H1 (cell line): ENCODE results near the gene SPDYE4. TPM values are rescaled to one million over a fixed set of nuclear protein-coding genes. Genes with fewer than 3 reads are reported as not detected.

Experiments used
- CTCF ChIA-PET: fragments of 300-600 bp; sonication (Branson Sonifier 250); formaldehyde crosslinking; loops from one replicate; lab custom pipeline; 2021; ENCODE audit not compliant: partially characterized antibody; lab: Charles Lee
- POLR2A ChIA-PET: fragments of 300-600 bp; sonication (Branson Sonifier 250); formaldehyde crosslinking; loops from one replicate; lab custom pipeline; 2021; ENCODE audit warnings: inconsistent platforms; ENCODE audit not compliant: partially characterized antibody; lab: Charles Lee
- DNase-seq, 2 experiments: peaks; one replicate each; pipeline versions ENCODE4 v3.0.0 to v3.0.0-alpha.2; 2010 to 2022; ENCODE audit warnings: low spot score in 2 of 2, low read depth in 1 of 2, mixed read lengths in 1 of 2
- FAIRE-seq: peaks from 2 replicates; lab custom pipeline; 2011; peaks lifted over from hg19 to GRCh38; lab: Jason Lieb, UNC
- H2AFZ ChIP-seq: 2 replicates; pipeline ENCODE4 v1.8.1; 2012; ENCODE audit warnings: low read length, inconsistent platforms
- H2AK5ac ChIP-seq: 2 replicates; pipeline ENCODE4 v1.6.1; 2013; ENCODE audit warnings: low read depth, low read length
- H2BK120ac ChIP-seq: replicated peaks from 2 replicates; pipeline ENCODE3; 2013; ENCODE audit warnings: low read depth, low read length, inconsistent platforms
- H2BK12ac ChIP-seq: 2 replicates; pipeline ENCODE4 v1.6.1; 2013; ENCODE audit warnings: low read depth, low read length
- H2BK15ac ChIP-seq: 2 replicates; pipeline ENCODE4 v1.6.1; 2013; ENCODE audit warnings: low read length
- H2BK20ac ChIP-seq: 2 replicates; pipeline ENCODE4 v1.6.1; 2013; ENCODE audit warnings: low read length
- H2BK5ac ChIP-seq: 2 replicates; pipeline ENCODE4 v1.6.1; 2013; ENCODE audit warnings: low read depth, low read length
- H3K14ac ChIP-seq: 2 replicates; pipeline ENCODE4 v1.6.1; 2013; ENCODE audit warnings: inconsistent platforms; ENCODE audit not compliant: insufficient read length
- H3K18ac ChIP-seq: 2 replicates; pipeline ENCODE4 v1.6.1; 2013; ENCODE audit warnings: low read length; ENCODE audit errors: extremely low read depth
- H3K23ac ChIP-seq: 2 replicates; pipeline ENCODE4 v1.6.1; 2013; ENCODE audit warnings: inconsistent platforms; ENCODE audit not compliant: insufficient read length
- H3K23me2 ChIP-seq: 2 replicates; pipeline ENCODE4 v1.6.1; 2013; ENCODE audit warnings: low read depth, low read length
- H3K27ac ChIP-seq: 2 replicates; pipeline ENCODE4 v1.6.1; 2011; ENCODE audit warnings: low read depth, low read length, inconsistent platforms
- H3K27me3 ChIP-seq, 4 experiments: replicated peaks in 1 of 4; 1 replicate in 1 of 4; 2 replicates in 3 of 4; pipeline versions ENCODE4 v1.6.1 to v1.8.1; 2011 to 2013; ENCODE audit warnings: low read length in 3 of 4, mild to moderate bottlenecking in 3 of 4, inconsistent platforms in 2 of 4, mixed read lengths in 2 of 4, moderate library complexity in 1 of 4; ENCODE audit not compliant: control insufficient read depth in 3 of 4, insufficient read depth in 3 of 4; ENCODE audit errors: extremely low read depth in 1 of 4
- H3K36me3 ChIP-seq, 4 experiments: 2 replicates each; pipeline versions ENCODE4 v1.6.1 to v1.8.1; 2011 to 2013; ENCODE audit warnings: mild to moderate bottlenecking in 4 of 4, low read length in 3 of 4, moderate library complexity in 2 of 4, control low read depth in 1 of 4, inconsistent platforms in 1 of 4; ENCODE audit not compliant: insufficient read depth in 4 of 4, control insufficient read depth in 2 of 4
- H3K4ac ChIP-seq: replicated peaks from 2 replicates; pipeline ENCODE3; 2013; ENCODE audit warnings: low read length, low read depth, mixed read lengths, inconsistent platforms; ENCODE audit not compliant: insufficient read length
- H3K4me1 ChIP-seq, 4 experiments: replicated peaks in 1 of 4; 1 replicate in 1 of 4; 2 replicates in 3 of 4; pipeline versions ENCODE4 v1.6.1 to v1.8.1; 2011 to 2013; ENCODE audit warnings: low read length in 3 of 4, inconsistent platforms in 2 of 4, mixed read lengths in 1 of 4; ENCODE audit not compliant: insufficient read depth in 4 of 4, control insufficient read depth in 3 of 4
- H3K4me2 ChIP-seq, 2 experiments: 2 replicates each; pipeline versions ENCODE4 v1.6.1 to v1.8.1; 2011 to 2013; ENCODE audit warnings: low read depth in 2 of 2, low read length in 2 of 2, control low read depth in 1 of 2, inconsistent platforms in 1 of 2, mild to moderate bottlenecking in 1 of 2; ENCODE audit not compliant: insufficient read depth in 1 of 2
- H3K4me3 ChIP-seq, 4 experiments: fragments of 200-600, 300-600 bp in 1 of 4; sonication (generic), shearing (Covaris generic), sonication (Bioruptor Twin) in 1 of 4; 2 replicates each; pipeline versions ENCODE4 v1.5.1 to v1.8.1; 2011 to 2016; ENCODE audit warnings: low read length in 4 of 4, low read depth in 3 of 4, control low read depth in 2 of 4, inconsistent platforms in 2 of 4, mild to moderate bottlenecking in 2 of 4, mixed read lengths in 1 of 4, moderate library complexity in 1 of 4; ENCODE audit not compliant: insufficient read depth in 2 of 4; ENCODE audit errors: extremely low read depth in 1 of 4
- H3K56ac ChIP-seq: replicated peaks from 2 replicates; pipeline ENCODE3; 2013; ENCODE audit warnings: low read depth, mild to moderate bottlenecking, mixed read lengths, low read length, inconsistent platforms; ENCODE audit not compliant: insufficient read length
- H3K79me1 ChIP-seq: 2 replicates; pipeline ENCODE4 v1.6.1; 2013; ENCODE audit warnings: low read depth, low read length, control low read depth
- H3K79me2 ChIP-seq, 2 experiments: 2 replicates each; pipeline versions ENCODE4 v1.6.1 to v1.8.1; 2012 to 2013; ENCODE audit warnings: low read length in 2 of 2, mild to moderate bottlenecking in 2 of 2, inconsistent platforms in 1 of 2; ENCODE audit not compliant: insufficient read depth in 2 of 2, control insufficient read depth in 1 of 2
- H3K9ac ChIP-seq, 4 experiments: replicated peaks in 1 of 4; 1 replicate in 1 of 4; 2 replicates in 3 of 4; pipeline versions ENCODE4 v1.6.1 to v1.8.1; 2011 to 2013; ENCODE audit warnings: low read depth in 3 of 4, low read length in 3 of 4, control low read depth in 2 of 4, mild to moderate bottlenecking in 2 of 4, moderate library complexity in 2 of 4, inconsistent platforms in 1 of 4; ENCODE audit errors: extremely low read depth in 1 of 4
- H3K9me3 ChIP-seq, 2 experiments: 2 replicates each; pipeline versions ENCODE4 v1.6.1 to v1.8.1; 2012 to 2013; ENCODE audit warnings: mild to moderate bottlenecking in 2 of 2, moderate library complexity in 2 of 2, control low read depth in 1 of 2, inconsistent platforms in 1 of 2, low read depth in 1 of 2, low read length in 1 of 2, mixed read lengths in 1 of 2; ENCODE audit not compliant: insufficient read depth in 2 of 2
- H4K20me1 ChIP-seq, 2 experiments: replicated peaks in 1 of 2; 2 replicates each; pipeline versions ENCODE3 to v1.8.1; 2011 to 2013; ENCODE audit warnings: inconsistent platforms in 2 of 2, low read length in 2 of 2, mild to moderate bottlenecking in 1 of 2; ENCODE audit not compliant: insufficient read depth in 2 of 2, control insufficient read depth in 1 of 2
- H4K5ac ChIP-seq: 2 replicates; pipeline ENCODE4 v1.6.1; 2013; ENCODE audit warnings: low read length, low read depth, mixed read lengths, inconsistent platforms; ENCODE audit not compliant: insufficient read length
- H4K8ac ChIP-seq: 2 replicates; pipeline ENCODE4 v1.8.0; 2013; ENCODE audit warnings: mild to moderate bottlenecking, moderate library complexity, low read length, inconsistent platforms; ENCODE audit not compliant: insufficient read depth; ENCODE audit errors: extremely low read depth
- H4K91ac ChIP-seq: replicated peaks from 2 replicates; pipeline ENCODE3; 2013; ENCODE audit warnings: low read length, mixed read lengths, inconsistent platforms; ENCODE audit not compliant: insufficient read length
- BCL11A ChIP-seq, 2 experiments: IDR thresholded peaks; one replicate each; pipeline ENCODE4 v1.6.1; 2011; ENCODE audit warnings: low read depth in 2 of 2, low read length in 2 of 2, mild to moderate bottlenecking in 2 of 2
- CHD1 ChIP-seq: IDR thresholded peaks from 2 replicates; pipeline ENCODE4 v1.6.1; 2012; ENCODE audit warnings: low read depth, low read length, improper control_type of control experiment
- EZH2 ChIP-seq: fragments of 200-600 bp; sonication (generic); IDR thresholded peaks from 2 replicates; pipeline ENCODE4 v1.7.1; 2012; ENCODE audit warnings: low read depth, mild to moderate bottlenecking, moderate library complexity, low read length, inconsistent platforms; ENCODE audit not compliant: severe bottlenecking
- JUN ChIP-seq: IDR thresholded peaks from 2 replicates; pipeline ENCODE4 v1.6.1; 2011; ENCODE audit warnings: low read depth, mild to moderate bottlenecking, improper control_type of control experiment, low read length
- KDM1A ChIP-seq: fragments of 200-600, 300-600 bp; sonication (generic); IDR thresholded peaks from 2 replicates; pipeline ENCODE4 v1.7.1; 2016; ENCODE audit warnings: mild to moderate bottlenecking, low read length, borderline replicate concordance
- PHF8 ChIP-seq: fragments of 200-600 bp; sonication (generic); conservative IDR thresholded peaks from 2 replicates; pipeline ENCODE4 v1.7.1; 2012; ENCODE audit warnings: low read depth, mild to moderate bottlenecking, inconsistent platforms, low read length, moderate library complexity
- POLR2AphosphoS5 ChIP-seq: IDR thresholded peaks from 2 replicates; pipeline ENCODE4 v1.6.1; 2011; ENCODE audit warnings: low read depth, low read length
- RXRA ChIP-seq: IDR thresholded peaks from 2 replicates; pipeline ENCODE4 v1.6.1; 2011; ENCODE audit warnings: low read depth, mild to moderate bottlenecking, low read length, moderate library complexity; ENCODE audit not compliant: insufficient read depth
- SP2 ChIP-seq: IDR thresholded peaks from 2 replicates; pipeline ENCODE4 v1.6.1; 2012; ENCODE audit warnings: mild to moderate bottlenecking, low read length, inconsistent platforms
- SUZ12 ChIP-seq: fragments of 200-600 bp; sonication (generic); IDR thresholded peaks from 2 replicates; pipeline ENCODE4 v1.6.1; 2012; ENCODE audit warnings: mild to moderate bottlenecking, inconsistent platforms, low read length, moderate library complexity, mixed read lengths
- TAF1 ChIP-seq: IDR thresholded peaks from 2 replicates; pipeline ENCODE4 v1.6.1; 2011; ENCODE audit warnings: mild to moderate bottlenecking, low read depth, low read length
- TCF12 ChIP-seq: IDR thresholded peaks from 2 replicates; pipeline ENCODE4 v1.6.1; 2011; ENCODE audit warnings: low read depth, mild to moderate bottlenecking, low read length
- TEAD4 ChIP-seq: IDR thresholded peaks from 2 replicates; pipeline ENCODE4 v1.6.1; 2012; ENCODE audit warnings: low read depth, low read length, inconsistent platforms, mixed read lengths
- WGBS, 2 experiments: shearing (Covaris generic) in 1 of 2; methylation state at CpG; one replicate each; pipeline versions ENCODE4 v1.1.6 to v1.1.7; 2013 to 2015; ENCODE audit warnings: low lambda C conversion rate in 2 of 2, mixed read lengths in 2 of 2, inconsistent platforms in 1 of 2, low coverage in 1 of 2, missing lambda C conversion rate in 1 of 2; ENCODE audit not compliant: insufficient replicate concordance in 2 of 2, insufficient coverage in 1 of 2, insufficient read length in 1 of 2; ENCODE audit errors: extremely low coverage in 1 of 2, missing lambda C conversion rate in 1 of 2; 5-methylcytosine and 5-hydroxymethylcytosine counted together
- polyA plus RNA-seq, 7 experiments: library from polyadenylated mRNA; depleted of rRNA in 3 of 7; stranded (reverse) in 5 of 7; unstranded in 2 of 7; fragments of >200 nt in 5 of 7; fragments of 200-250 nt in 2 of 7; gene quantifications; 1 replicate in 5 of 7; 2 replicates in 1 of 7; 4 replicates in 1 of 7; pipeline versions ENCODE4 v1.2.1 to v1.2.3, GENCODE V29; 2011 to 2013; ENCODE audit warnings: missing spikeins in 2 of 7, mixed read lengths in 2 of 7
- total RNA-seq: library from RNA; stranded (reverse); fragmentation: NEBNext Ultra II Directional; extraction: Animal tissue kit (Norgen Biotek cat#: 25700); gene quantifications from 2 replicates; pipeline ENCODE4 v1.2.1, GENCODE V29; 2021

SPDYE4 gene
- total and polyA plus RNA-seq, 2 of the 8 experiments (the other 6 are each of a cell fraction or from before 2014, with no cell fraction given): not detected

DNA sequence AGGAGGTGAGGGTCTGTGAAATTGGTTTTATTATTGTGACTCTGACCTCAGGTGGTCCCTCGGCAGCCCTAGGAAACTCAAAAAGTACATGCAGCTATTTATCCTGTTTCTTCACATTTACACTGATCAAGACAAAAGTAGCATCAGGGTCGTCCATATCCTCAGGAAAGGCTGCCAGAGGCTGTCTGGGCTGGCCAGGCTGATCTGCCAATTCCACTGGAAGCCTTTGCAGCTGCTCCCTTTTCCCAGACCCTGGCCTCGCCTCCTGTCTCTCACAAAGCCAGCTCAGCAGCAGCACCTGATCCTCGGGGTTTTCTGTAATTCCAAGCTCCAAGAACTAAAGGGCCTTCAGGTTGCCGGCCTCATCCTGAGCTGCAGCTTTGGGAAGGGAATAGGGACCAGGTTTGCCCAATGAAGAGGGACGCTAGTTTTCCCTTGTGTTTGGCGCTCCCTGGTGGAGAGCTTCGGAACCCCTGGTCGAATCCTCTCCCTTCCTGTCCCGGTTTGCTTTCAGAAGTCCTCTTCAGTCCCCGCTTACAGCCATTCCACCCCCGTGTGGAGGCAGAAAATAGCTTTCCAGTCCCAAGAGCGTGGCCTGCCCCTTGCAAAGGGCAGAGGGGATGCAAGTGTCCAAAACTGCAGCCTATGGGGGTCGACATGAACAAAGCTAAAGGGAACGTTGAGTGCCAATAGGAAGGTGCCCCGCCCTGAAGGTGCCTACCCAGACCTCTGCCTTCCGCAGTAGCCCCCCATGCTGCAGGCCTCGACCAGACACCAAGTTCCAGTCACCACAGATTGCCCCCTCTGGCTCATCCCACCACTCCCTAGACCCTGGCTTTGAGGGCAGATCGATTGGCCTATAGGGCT, 27.4 kb upstream of the SPDYE4 start:
- H4K8ac ChIP-seq: no peak overlapping the region
- no peak overlapping the region for H2AK5ac ChIP-seq
- no peak overlapping the region for H2BK15ac ChIP-seq
- H3K23me2 ChIP-seq: no peaks in the 10 kb centered on the region
- no peak overlapping the region for H4K91ac ChIP-seq
- peak overlapping the region; percentile 60; the same call in 1 of the 2 replicates for H2AFZ ChIP-seq
- no peaks in the 10 kb centered on the region for H3K79me2 ChIP-seq
- H3K4ac ChIP-seq: no peak overlapping the region
- no peak overlapping the region for H3K9ac ChIP-seq
- H3K18ac ChIP-seq: no peak overlapping the region
- H4K20me1 ChIP-seq: no peaks in the 10 kb centered on the region
- H2BK20ac ChIP-seq: no peak overlapping the region
- H3K23ac ChIP-seq: no peak overlapping the region
- H2BK120ac ChIP-seq: no peak overlapping the region
- CTCF ChIA-PET: interaction anchor here (0.5 to 3.6 kb wide), 38 partner anchors 9 to 439 kb away, joined by 3 to 32 read pairs (median 4); partner anchors contain the start of genes MFSD6L and SPDYE4
- peak; percentile 93 for FAIRE-seq
- no peak overlapping the region for H3K14ac ChIP-seq
- H3K4me3 ChIP-seq: no peak overlapping the region
- POLR2A ChIA-PET: interaction anchor here (0.8 to 0.9 kb wide), 2 partner anchors 9 to 13 kb away, joined by 3 read pairs; partner anchors contain the start of gene MFSD6L
- no peak overlapping the region for H2BK5ac ChIP-seq
- no peaks in the 10 kb centered on the region for H3K9me3 ChIP-seq
- H3K56ac ChIP-seq: no peak overlapping the region
- H2BK12ac ChIP-seq: no peak overlapping the region
- H3K4me2 ChIP-seq: no peak overlapping the region
- H4K5ac ChIP-seq: no peak overlapping the region
- no peaks in the 10 kb centered on the region; a peak in 2 of 7 replicates for H3K27me3 ChIP-seq
- no peak overlapping the region for H3K27ac ChIP-seq
- 41% methylated on average over 19 of the region's 19 CpGs; no CpG with 5 or more reads in 1 of the 2 experiments for WGBS, 2 experiments
- no peaks in the 10 kb centered on the region; the same call in 1 of the 2 replicates for H3K79me1 ChIP-seq
- H3K4me1 ChIP-seq: peaks cover 0 to 5% (median 3%) of the 10 kb centered on the region in 4 experiments; a peak in 5 of 7 replicates
- no peaks in the 10 kb centered on the region for H3K36me3 ChIP-seq
- peak; percentile 78 to 99 for DNase-seq
- TF ChIP-seq POLR2AphosphoS5 (no peak), KDM1A (no peak), SP2 (no peak), RXRA (no peak), BCL11A (IDR thresholded peaks at IDR 0.05; ENCODE audit: low read depth in 2 of 2, low read length in 2 of 2) (no peak), EZH2 (no peak), TCF12 (no peak), PHF8 (no peak), SUZ12 (no peak), TAF1 (no peak), TEAD4 (no peak), CHD1 (no peak), JUN (no peak)
